Duodenal mucosa (tissue), 2 donors: Measurements from ENCODE around the gene RASA3.

Experiments used
- H3K27ac ChIP-seq: one replicate; pipeline ENCODE4 v1.7.0; 2013; ENCODE audit warnings: low read depth, low read length
- H3K27me3 ChIP-seq, 2 donors: one replicate each; pipeline ENCODE4 v1.7.0; 2013; ENCODE audit warnings: low read length in 2 of 2, control low read depth in 1 of 2; ENCODE audit not compliant: insufficient read depth in 2 of 2, control insufficient read depth in 1 of 2
- H3K36me3 ChIP-seq, 2 donors: one replicate each; pipeline ENCODE4 v1.7.0; 2013; ENCODE audit warnings: low read length in 2 of 2, control low read depth in 1 of 2; ENCODE audit not compliant: insufficient read depth in 2 of 2, control insufficient read depth in 1 of 2
- H3K4me1 ChIP-seq, 2 donors: one replicate each; pipeline ENCODE4 v1.7.0; 2013; ENCODE audit warnings: low read length in 2 of 2, control low read depth in 1 of 2; ENCODE audit not compliant: insufficient read depth in 2 of 2, control insufficient read depth in 1 of 2
- H3K4me3 ChIP-seq, 2 donors: one replicate each; pipeline ENCODE4 v1.7.0; 2013; ENCODE audit warnings: low read length in 2 of 2, low read depth in 1 of 2
- H3K9ac ChIP-seq, 2 donors: one replicate each; pipeline ENCODE4 v1.7.0; 2013; ENCODE audit warnings: low read length in 2 of 2, low read depth in 1 of 2
- H3K9me3 ChIP-seq, 2 donors: one replicate each; pipeline ENCODE4 v1.7.0; 2013; ENCODE audit warnings: low read length in 2 of 2, control low read depth in 1 of 2; ENCODE audit not compliant: control insufficient read depth in 1 of 2

The RASA3 gene

DNA sequence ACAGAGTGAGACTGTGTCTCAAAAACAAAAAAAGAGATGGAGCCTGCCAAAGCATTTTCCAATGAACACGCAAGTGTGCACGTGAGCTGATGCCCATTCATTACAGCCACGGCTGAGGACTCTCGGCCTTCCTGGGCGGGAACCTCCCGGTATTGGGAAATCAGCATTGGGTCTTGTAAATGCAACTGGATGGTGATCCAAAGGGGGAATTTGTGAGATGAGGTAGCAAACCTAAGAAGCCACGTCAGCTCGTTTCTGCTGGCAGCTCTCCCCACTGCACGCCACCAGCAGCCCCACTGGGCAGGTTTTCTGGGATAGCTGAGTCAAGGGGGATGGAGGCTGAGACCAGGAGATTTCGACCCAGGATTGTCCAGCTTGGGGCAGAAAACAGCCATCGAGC is 170.0 kb downstream of the RASA3 start:
- H3K27ac ChIP-seq, result no peak overlapping the region
- H3K4me3 ChIP-seq, result no peak overlapping the region
- no peak overlapping the region for H3K9ac ChIP-seq
- peaks cover 0 to 9% of the 10 kb centered on the region in 2 donors for H3K9me3 ChIP-seq
- no peaks in the 10 kb centered on the region for H3K4me1 ChIP-seq
- H3K36me3 ChIP-seq, result no peaks in the 10 kb centered on the region
- H3K27me3 ChIP-seq, result no peaks in the 10 kb centered on the region

DNA sequence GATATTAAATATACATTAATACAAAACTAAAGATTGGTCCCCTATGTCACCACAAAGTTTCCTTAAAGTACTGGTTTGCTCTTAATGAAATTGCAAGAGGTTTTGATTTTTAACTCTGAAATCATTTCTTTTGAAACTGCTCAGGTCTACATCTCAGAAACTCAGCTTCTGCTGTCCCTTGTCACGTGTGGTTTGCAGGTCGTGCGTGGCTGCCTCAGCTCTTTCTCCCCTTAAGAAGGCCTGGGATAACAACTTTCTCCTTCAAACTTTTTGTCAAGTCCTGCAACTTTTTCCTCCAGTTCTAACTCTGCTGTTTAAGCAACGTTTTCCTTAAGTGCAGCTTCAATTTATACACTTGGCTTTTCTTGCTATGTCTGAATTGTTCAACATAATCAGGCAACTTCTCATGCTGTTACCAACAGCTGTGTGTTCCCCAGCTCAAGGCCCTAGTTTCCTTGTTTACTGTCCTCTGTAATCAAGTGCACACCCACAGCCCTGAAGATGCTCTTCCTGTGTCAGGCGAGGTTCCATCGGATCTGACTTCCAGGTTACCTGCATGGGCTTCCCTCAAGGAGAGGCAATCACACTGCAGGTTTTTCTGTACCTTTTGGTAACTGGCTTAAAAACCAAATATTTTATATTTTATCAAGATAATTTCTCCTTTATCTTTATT is 172.0 kb downstream of the RASA3 start:
- H3K36me3 ChIP-seq, result no peaks in the 10 kb centered on the region
- peaks cover 0 to 9% of the 10 kb centered on the region in 2 donors for H3K9me3 ChIP-seq
- no peak overlapping the region for H3K4me3 ChIP-seq
- no peak overlapping the region for H3K9ac ChIP-seq
- H3K27me3 ChIP-seq, result no peaks in the 10 kb centered on the region
- no peak overlapping the region for H3K27ac ChIP-seq
- H3K4me1 ChIP-seq, result no peaks in the 10 kb centered on the region

DNA sequence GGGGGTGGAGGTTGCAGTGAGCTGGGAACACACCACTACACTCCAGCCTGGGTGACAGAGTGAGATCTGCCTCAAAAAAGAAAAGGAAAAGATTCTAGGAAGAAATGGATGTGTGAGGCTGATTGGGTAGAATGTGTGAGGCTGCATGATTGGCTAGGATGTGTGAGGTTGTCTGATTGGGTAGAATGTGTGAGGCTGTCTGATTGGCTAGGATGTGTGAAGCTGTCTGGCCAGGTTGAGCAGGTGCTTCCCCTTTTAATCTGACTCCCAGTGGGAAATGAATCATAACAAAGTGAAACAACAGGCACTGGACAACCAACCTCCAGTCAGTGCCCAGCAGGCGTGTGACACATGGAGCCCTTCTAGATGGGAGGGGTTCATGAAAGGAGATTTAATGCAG is 173.2 kb downstream of the RASA3 start:
- Histone ChIP-seq H3K9ac (no peak overlapping the region), H3K9me3 (peaks cover 0 to 9% of the 10 kb centered on the region in 2 donors), H3K4me1 (no peaks in the 10 kb centered on the region), H3K27ac (no peak overlapping the region), H3K4me3 (no peak overlapping the region), H3K27me3 (no peaks in the 10 kb centered on the region), H3K36me3 (no peaks in the 10 kb centered on the region)

DNA sequence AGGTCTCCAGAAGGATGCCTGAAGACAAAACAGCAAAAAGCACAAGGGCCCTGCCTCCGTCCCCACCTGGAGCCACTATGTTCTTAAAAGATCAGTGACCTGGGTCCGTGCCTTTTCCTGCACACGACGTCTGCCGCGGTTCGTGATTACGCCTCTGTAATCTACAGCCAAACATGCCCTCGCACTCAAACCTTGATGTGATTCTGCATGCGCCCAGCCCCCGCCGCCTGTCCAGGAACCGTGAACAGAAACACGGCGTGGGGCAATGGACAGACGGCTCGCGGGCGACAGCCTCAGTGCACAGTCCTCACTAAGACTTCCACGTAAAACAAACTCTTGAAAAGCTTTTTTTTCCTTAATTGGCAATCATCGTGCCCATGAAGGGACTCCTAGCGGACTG is 174.1 kb downstream of the RASA3 start:
- H3K27me3 ChIP-seq, result no peaks in the 10 kb centered on the region
- H3K9ac ChIP-seq, result no peak overlapping the region
- H3K4me1 ChIP-seq, result no peaks in the 10 kb centered on the region

DNA sequence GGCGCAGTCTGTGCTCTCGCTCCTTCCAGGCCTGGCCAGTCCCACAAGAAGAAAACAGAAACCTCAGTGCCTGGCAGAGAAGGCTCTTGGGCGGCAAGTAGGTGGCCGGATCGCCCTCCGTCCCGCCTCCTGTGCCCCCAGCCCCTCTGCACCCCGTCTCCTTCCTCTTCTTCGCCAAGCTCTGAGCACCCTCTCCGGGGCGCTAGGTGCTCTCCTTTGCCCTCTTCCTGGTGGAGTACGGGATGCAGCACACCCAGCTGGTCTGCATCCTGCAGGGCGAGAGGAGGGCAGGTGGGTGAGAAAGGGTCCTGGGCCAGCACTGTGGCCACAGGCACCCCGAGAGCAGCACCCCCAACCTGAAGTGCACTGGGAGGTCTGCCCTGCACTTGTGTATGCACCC is 175.9 kb downstream of the RASA3 start:
- Histone ChIP-seq H3K4me1 (peaks cover 0 to 2% of the 10 kb centered on the region in 2 donors), H3K36me3 (no peaks in the 10 kb centered on the region), H3K9me3 (peaks cover 0 to 9% of the 10 kb centered on the region in 2 donors), H3K27me3 (no peaks in the 10 kb centered on the region), H3K27ac (no peak overlapping the region), H3K4me3 (no peak overlapping the region), H3K9ac (no peak overlapping the region)

More for the DNA sequence above, 174.1 kb downstream of the RASA3 start:
- H3K4me3 ChIP-seq, result no peak overlapping the region
- no peak overlapping the region for H3K27ac ChIP-seq
- peaks cover 0 to 9% of the 10 kb centered on the region in 2 donors for H3K9me3 ChIP-seq
- no peaks in the 10 kb centered on the region for H3K36me3 ChIP-seq

DNA sequence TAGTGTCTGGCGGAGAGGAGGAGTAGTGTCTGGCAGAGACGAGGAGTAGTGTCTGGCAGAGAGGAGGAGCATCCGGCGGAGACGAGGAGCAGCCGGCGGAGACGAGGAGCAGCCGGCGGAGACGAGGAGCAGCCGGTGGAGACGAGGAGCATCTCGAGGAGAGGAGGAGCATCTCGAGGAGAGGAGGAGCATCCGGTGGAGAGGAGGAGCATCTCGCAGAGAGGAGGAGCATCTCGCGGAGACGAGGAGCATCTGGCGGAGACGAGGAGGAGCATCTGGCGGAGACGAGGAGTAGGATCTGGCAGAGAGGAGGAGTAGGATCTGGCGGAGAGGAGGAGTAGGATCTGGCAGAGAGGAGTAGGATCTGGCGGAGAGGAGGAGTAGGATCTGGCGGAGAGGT is 176.7 kb downstream of the RASA3 start:
- H3K36me3 ChIP-seq, result no peaks in the 10 kb centered on the region
- no peak overlapping the region for H3K4me3 ChIP-seq
- no peak overlapping the region for H3K9ac ChIP-seq
- no peaks in the 10 kb centered on the region for H3K27me3 ChIP-seq
- H3K27ac ChIP-seq, result no peak overlapping the region
- H3K4me1 ChIP-seq, result peaks cover 4 to 11% of the 10 kb centered on the region in 2 donors
- H3K9me3 ChIP-seq, result peaks cover 0 to 9% of the 10 kb centered on the region in 2 donors

DNA sequence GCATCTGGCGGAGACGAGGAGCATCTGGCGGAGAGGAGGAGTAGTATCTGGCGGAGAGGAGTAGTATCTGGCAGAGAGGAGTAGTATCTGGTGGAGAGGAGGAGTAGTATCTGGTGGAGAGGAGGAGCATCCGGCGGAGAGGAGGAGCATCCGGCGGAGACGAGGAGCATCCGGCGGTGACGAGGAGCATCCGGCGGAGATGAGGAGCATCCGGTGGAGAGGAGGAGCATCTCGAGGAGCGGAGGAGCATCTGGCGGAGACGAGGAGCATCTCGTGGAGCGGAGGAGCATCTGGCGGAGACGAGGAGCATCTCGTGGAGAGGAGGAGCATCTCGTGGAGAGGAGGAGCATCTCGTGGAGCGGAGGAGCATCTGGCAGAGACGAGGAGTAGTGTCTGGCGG is 177.2 kb downstream of the RASA3 start:
- Histone ChIP-seq H3K27ac (no peak overlapping the region), H3K9me3 (peaks cover 0 to 4% of the 10 kb centered on the region in 2 donors), H3K27me3 (no peaks in the 10 kb centered on the region), H3K4me3 (no peak overlapping the region), H3K4me1 (peaks cover 5 to 12% of the 10 kb centered on the region in 2 donors), H3K9ac (no peak overlapping the region), H3K36me3 (no peaks in the 10 kb centered on the region)

DNA sequence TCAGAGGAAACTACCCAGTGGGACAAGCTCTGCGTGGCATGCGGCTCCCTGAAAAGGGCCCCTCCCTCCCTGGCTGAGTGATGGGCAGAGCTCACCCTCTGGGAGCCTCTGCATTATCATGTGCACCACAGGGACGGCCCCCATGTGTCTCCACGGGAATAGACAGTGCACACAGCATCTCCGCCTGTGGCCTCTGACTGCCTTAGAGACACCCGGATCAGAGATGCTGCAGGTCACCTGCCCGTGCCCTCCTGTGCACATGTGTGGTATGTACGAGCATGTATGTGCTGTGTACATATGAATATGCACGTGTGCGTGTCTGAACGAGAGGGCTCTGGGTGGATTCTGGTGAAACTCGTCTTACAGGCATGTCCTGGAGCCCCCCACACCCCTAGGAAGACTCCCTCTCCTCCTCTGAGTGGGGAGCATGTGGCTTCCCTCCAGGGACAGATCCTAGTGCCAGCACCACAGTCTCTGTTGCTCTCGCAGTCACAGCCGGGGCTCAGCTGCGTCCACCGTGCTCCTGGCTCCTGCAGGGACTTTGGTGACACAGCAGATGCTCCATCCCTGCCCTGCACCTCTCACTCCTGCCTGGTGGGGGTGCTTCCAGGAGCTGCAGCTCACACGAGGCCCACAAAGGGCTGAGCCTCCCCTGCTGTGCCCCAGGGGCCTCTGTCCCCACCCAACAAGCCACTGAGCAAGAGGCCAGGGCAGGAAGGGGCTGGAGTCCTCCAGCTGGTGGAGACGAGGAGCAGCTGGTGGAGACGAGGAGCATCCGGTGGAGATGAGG is 178.2 kb downstream of the RASA3 start:
- Histone ChIP-seq H3K27ac (no peak overlapping the region), H3K36me3 (no peaks in the 10 kb centered on the region), H3K9me3 (peaks cover 0 to under 1% of the 10 kb centered on the region in 2 donors), H3K9ac (no peak overlapping the region), H3K27me3 (no peaks in the 10 kb centered on the region), H3K4me3 (no peak overlapping the region), H3K4me1 (peaks cover 5 to 12% of the 10 kb centered on the region in 2 donors)

DNA sequence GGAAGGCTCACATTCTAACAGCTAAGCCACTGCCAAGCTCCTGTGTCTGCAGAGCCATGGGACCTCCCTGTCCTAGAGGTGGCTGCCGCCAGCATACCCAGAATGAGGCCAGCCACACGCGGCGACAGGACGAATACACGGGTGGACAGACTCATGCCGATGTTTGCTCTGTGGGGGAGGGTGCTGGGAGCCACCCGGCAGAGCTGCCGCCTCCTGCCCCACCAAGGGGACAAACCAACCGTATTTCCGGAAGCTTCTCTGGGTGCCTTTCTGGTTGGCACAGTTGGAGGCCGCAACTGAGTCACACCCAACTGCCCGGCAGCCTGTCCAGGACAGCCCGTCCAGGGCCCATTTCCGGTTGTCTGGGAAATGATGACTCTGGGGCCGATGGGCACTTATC is 178.9 kb downstream of the RASA3 start:
- Histone ChIP-seq H3K4me1 (peaks cover 5 to 12% of the 10 kb centered on the region in 2 donors), H3K9ac (no peak overlapping the region), H3K4me3 (no peak overlapping the region), H3K36me3 (no peaks in the 10 kb centered on the region), H3K9me3 (no peaks in the 10 kb centered on the region), H3K27ac (no peak overlapping the region), H3K27me3 (no peaks in the 10 kb centered on the region)

DNA sequence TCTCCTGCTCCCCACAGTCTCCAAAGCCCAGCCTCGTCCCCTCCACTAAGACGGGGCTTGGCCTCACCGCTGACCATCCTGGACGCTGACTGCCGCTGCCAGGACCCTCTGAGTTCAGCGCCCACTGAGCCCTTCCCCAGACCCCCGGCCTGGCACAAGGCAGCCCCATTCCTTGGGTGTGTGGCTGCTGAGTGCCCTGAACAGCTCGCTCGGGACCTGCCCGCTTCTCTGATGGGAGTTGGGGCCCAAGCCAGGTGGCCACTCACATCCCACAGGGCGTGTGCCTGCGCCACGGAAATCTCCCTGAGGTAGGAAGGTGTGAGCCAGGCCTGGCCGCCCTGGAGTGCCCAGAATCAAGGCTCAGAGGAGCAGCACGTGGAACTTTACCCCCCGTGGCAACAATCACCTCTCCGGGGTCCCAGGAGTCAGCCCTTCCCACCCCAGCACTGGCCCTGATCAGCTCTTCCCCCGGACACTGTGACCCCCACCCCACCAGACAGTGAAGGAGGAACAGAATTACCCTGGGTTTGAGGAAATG is 179.4 kb downstream of the RASA3 start:
- Histone ChIP-seq H3K4me3 (no peak overlapping the region), H3K27ac (no peak overlapping the region), H3K9me3 (no peaks in the 10 kb centered on the region)

More for the DNA sequence above, 179.4 kb downstream of the RASA3 start:
- Histone ChIP-seq H3K4me1 (peaks cover 9 to 12% of the 10 kb centered on the region in 2 donors), H3K27me3 (no peaks in the 10 kb centered on the region), H3K36me3 (no peaks in the 10 kb centered on the region), H3K9ac (no peak overlapping the region)
